ENCODE data around the gene IFITM2. TPM values are rescaled to one million over a fixed set of nuclear protein-coding genes. Genes with fewer than 3 reads are reported as not detected.

IFITM2 gene
- total and polyA plus RNA-seq, 2 donors (not counting 1 experiment from before 2014, with no cell fraction given), result 72.1 to 451 TPM

GRCh38 chr11:335779-336658 lies 28.4 kb downstream of the IFITM2 start:
- Histone ChIP-seq H3K27me3 (replicated peaks in 1 of 4; ENCODE audit: control extremely low read depth in 1 of 4, control insufficient read depth in 3 of 4, insufficient read depth in 4 of 4, low read length in 3 of 4) (no peaks in the 10 kb centered on the region), H3K4me3 (ENCODE audit: control extremely low read depth in 1 of 5, extremely low read depth in 1 of 5, insufficient read depth in 1 of 5, low read depth in 2 of 5, low read length in 4 of 5) (no peak overlapping the region), H3K9me3 (ENCODE audit: control extremely low read depth in 1 of 3, control insufficient read depth in 2 of 3, insufficient read depth in 1 of 3, low read length in 2 of 3) (peaks cover 0 to 6% (median 0%) of the 10 kb centered on the region in 3 donors), H3K79me2 (ENCODE audit: control insufficient read depth, insufficient read depth, low read length) (no peaks in the 10 kb centered on the region), H4K20me1 (ENCODE audit: control insufficient read depth, insufficient read depth, low read length, poor library complexity, severe bottlenecking) (no peaks in the 10 kb centered on the region), H3K9ac (ENCODE audit: low read length) (no peak overlapping the region), H3K27ac (ENCODE audit: low read length in 2 of 2) (no peak overlapping the region), H3K4me2 (replicated peaks; ENCODE audit: low read depth, low read length, poor library complexity, severe bottlenecking) (no peak overlapping the region), H3K36me3 (replicated peaks in 1 of 2; ENCODE audit: control extremely low read depth in 1 of 2, control insufficient read depth in 1 of 2, extremely low read depth in 1 of 2, insufficient read depth in 2 of 2, low read length in 1 of 2) (no peaks in the 10 kb centered on the region), H3K4me1 (ENCODE audit: control insufficient read depth in 2 of 2, insufficient read depth in 2 of 2, low read length in 2 of 2) (peaks cover 11 to 25% of the 10 kb centered on the region in 2 donors), H2AFZ (ENCODE audit: insufficient read depth, low read depth, low read length, poor library complexity, severe bottlenecking) (peak overlapping the region; percentile 54)
- Mint-ChIP-seq H3K27me3 (no peaks in the 10 kb centered on the region), H3K9me3 (ENCODE audit: insufficient read depth) (no peaks in the 10 kb centered on the region), H3K27ac (peak overlapping the region; percentile 23), H3K4me1 (peaks cover 21% of the 10 kb centered on the region), H3K4me3 (no peak overlapping the region)
- no peak for ATAC-seq (ENCODE audit: low read depth)
- TF ChIP-seq EZH2 (IDR thresholded peaks at IDR 0.05; ENCODE audit: borderline replicate concordance, insufficient read depth, low read depth, low read length, poor library complexity, severe bottlenecking) (no peak), CTCF (IDR thresholded peaks at IDR 0.05) (no peak)
- ChIA-PET CTCF (no interaction called here), POLR2A (no interaction called here)
- no peak for DNase-seq
- 42% methylated on average over 4 of the region's 15 CpGs for WGBS (ENCODE audit: insufficient coverage)
- intact Hi-C loops (cut with micrococcal nuclease), result no loop called here

GRCh38 chr11:336659-337198 lies 29.1 kb downstream of the IFITM2 start:
- POLR2A ChIA-PET, result no interaction called here
- no peak overlapping the region for H3K4me2 ChIP-seq (replicated peaks; ENCODE audit: low read depth, low read length, poor library complexity, severe bottlenecking)
- H3K9me3 Mint-ChIP-seq (ENCODE audit: insufficient read depth), result no peaks in the 10 kb centered on the region
- no peaks in the 10 kb centered on the region for H3K79me2 ChIP-seq (ENCODE audit: control insufficient read depth, insufficient read depth, low read length)
- WGBS (ENCODE audit: insufficient coverage), result 80% methylated on average over 4 of the region's 4 CpGs
- H3K4me3 Mint-ChIP-seq, result no peak overlapping the region
- intact Hi-C loops (cut with micrococcal nuclease), result no loop called here
- no peak overlapping the region for H3K27ac ChIP-seq (ENCODE audit: low read length in 2 of 2)
- no peak overlapping the region for H2AFZ ChIP-seq (ENCODE audit: insufficient read depth, low read depth, low read length, poor library complexity, severe bottlenecking)
- H3K9me3 ChIP-seq (ENCODE audit: control extremely low read depth in 1 of 3, control insufficient read depth in 2 of 3, insufficient read depth in 1 of 3, low read length in 2 of 3), result peaks cover 0 to 8% (median 0%) of the 10 kb centered on the region in 3 donors
- CTCF ChIA-PET, result interaction anchor here (1.0 kb wide), 1 partner anchor 86 kb away, joined by 3 read pairs; no protein-coding TSS in a partner anchor
- H3K27ac Mint-ChIP-seq, result no peak overlapping the region
- H3K27me3 Mint-ChIP-seq, result no peaks in the 10 kb centered on the region
- no peaks in the 10 kb centered on the region for H4K20me1 ChIP-seq (ENCODE audit: control insufficient read depth, insufficient read depth, low read length, poor library complexity, severe bottlenecking)
- DNase-seq, result no peak
- TF ChIP-seq CTCF (IDR thresholded peaks at IDR 0.05), result no peak
- TF ChIP-seq EZH2 (IDR thresholded peaks at IDR 0.05; ENCODE audit: borderline replicate concordance, insufficient read depth, low read depth, low read length, poor library complexity, severe bottlenecking), result no peak
- ATAC-seq (ENCODE audit: low read depth), result no peak
- no peaks in the 10 kb centered on the region for H3K27me3 ChIP-seq (replicated peaks in 1 of 4; ENCODE audit: control extremely low read depth in 1 of 4, control insufficient read depth in 3 of 4, insufficient read depth in 4 of 4, low read length in 3 of 4)
- H3K4me1 ChIP-seq (ENCODE audit: control insufficient read depth in 2 of 2, insufficient read depth in 2 of 2, low read length in 2 of 2), result peaks cover 14 to 25% of the 10 kb centered on the region in 2 donors
- H3K4me1 Mint-ChIP-seq, result peaks cover 24% of the 10 kb centered on the region
- no peak overlapping the region for H3K4me3 ChIP-seq (ENCODE audit: control extremely low read depth in 1 of 5, extremely low read depth in 1 of 5, insufficient read depth in 1 of 5, low read depth in 2 of 5, low read length in 4 of 5)
- H3K9ac ChIP-seq (ENCODE audit: low read length), result no peak overlapping the region
- no peaks in the 10 kb centered on the region for H3K36me3 ChIP-seq (replicated peaks in 1 of 2; ENCODE audit: control extremely low read depth in 1 of 2, control insufficient read depth in 1 of 2, extremely low read depth in 1 of 2, insufficient read depth in 2 of 2, low read length in 1 of 2)

All from B cell (primary cell).